Hepatocyte (in vitro differentiated cells): ENCODE data around the gene ETFDH. TPM values are rescaled to one million over a fixed set of nuclear protein-coding genes. Genes with fewer than 3 reads are reported as not detected.
A peak's percentile ranks its signal among the peaks of the same experiment; 100 is the strongest.

Experiments
- DNase-seq: peaks from one replicate; pipeline ENCODE4 v3.0.0-alpha.2; 2016; ENCODE audit warnings: low spot score
- H2AFZ ChIP-seq: fragments of 200-600 bp; sonication (generic); 2 replicates; pipeline ENCODE4 v1.6.0; 2016; ENCODE audit warnings: antibody characterized with exemption, mild to moderate bottlenecking
- H3K27ac ChIP-seq: fragments of 200-600 bp; sonication (generic); 2 replicates; pipeline ENCODE4 v1.5.1; 2016; ENCODE audit warnings: mild to moderate bottlenecking
- H3K27me3 ChIP-seq: fragments of 200-600 bp; sonication (generic); 2 replicates; pipeline ENCODE4 v1.6.1; 2016
- H3K36me3 ChIP-seq: fragments of 200-600 bp; sonication (generic); replicated peaks from 2 replicates; pipeline ENCODE4 v1.5.1; 2016; ENCODE audit warnings: low read depth; ENCODE audit not compliant: insufficient read depth
- H3K4me1 ChIP-seq: fragments of 200-600 bp; sonication (generic); 2 replicates; pipeline ENCODE4 v1.5.1; 2016; ENCODE audit warnings: mild to moderate bottlenecking, moderate library complexity; ENCODE audit not compliant: insufficient read depth
- H3K4me2 ChIP-seq: fragments of 200-600 bp; sonication (generic); 2 replicates; pipeline ENCODE4 v1.6.0; 2016
- H3K4me3 ChIP-seq: fragments of 200-600 bp; sonication (generic); 2 replicates; pipeline ENCODE4 v1.5.1; 2016; ENCODE audit warnings: mild to moderate bottlenecking
- H3K79me2 ChIP-seq: fragments of 200-600 bp; sonication (generic); 2 replicates; pipeline ENCODE4 v1.6.0; 2017; ENCODE audit warnings: mild to moderate bottlenecking
- H3K9me2 ChIP-seq: fragments of 200-600 bp; sonication (generic); replicated peaks from 2 replicates; pipeline ENCODE4 v1.6.0; 2017; ENCODE audit warnings: mild to moderate bottlenecking; ENCODE audit not compliant: insufficient read depth
- H3K9me3 ChIP-seq: fragments of 200-600 bp; sonication (generic); 2 replicates; pipeline ENCODE4 v1.5.1; 2016; ENCODE audit warnings: low read depth, mild to moderate bottlenecking
- H4K20me1 ChIP-seq: fragments of 200-600 bp; sonication (generic); 2 replicates; pipeline ENCODE4 v1.6.0; 2016; ENCODE audit warnings: mild to moderate bottlenecking; ENCODE audit not compliant: insufficient read depth, poor library complexity, severe bottlenecking
- CTCF ChIP-seq: fragments of 200-600 bp; sonication (generic); IDR thresholded peaks from 2 replicates; pipeline ENCODE4 v1.5.1; 2016; ENCODE audit warnings: antibody characterized with exemption, mild to moderate bottlenecking; ENCODE audit not compliant: poor library complexity
- EZH2 ChIP-seq: fragments of 200-600 bp; sonication (generic); IDR thresholded peaks from 2 replicates; pipeline ENCODE4 v1.6.1; 2016; ENCODE audit warnings: antibody characterized with exemption, mild to moderate bottlenecking, borderline replicate concordance
- EZH2phosphoT487 ChIP-seq: fragments of 200-600 bp; sonication (generic); IDR thresholded peaks from one replicate; pipeline ENCODE4 v1.6.1; 2018; ENCODE audit warnings: antibody characterized with exemption, mild to moderate bottlenecking, low read depth, moderate library complexity; ENCODE audit not compliant: unreplicated experiment, severe bottlenecking
- WGBS: methylation state at CpG from one replicate; pipeline ENCODE4 v1.1.6; 2016; ENCODE audit warnings: low lambda C conversion rate; ENCODE audit errors: missing lambda C conversion rate; 5-methylcytosine and 5-hydroxymethylcytosine counted together
- polyA plus RNA-seq: library from polyadenylated mRNA; unstranded; fragments of >200 nt; fragmentation: Nextera tagmentation; extraction: Ambion mirVana; gene quantifications from 2 replicates; pipeline ENCODE4 v1.2.1, GENCODE V29; 2016
- total RNA-seq: library from RNA; depleted of rRNA; stranded (reverse); fragments of >200 nt; gene quantifications from 2 replicates; pipeline ENCODE4 v1.2.3, GENCODE V29; 2014

Gene ETFDH
- total and polyA plus RNA-seq, 2 experiments from 2014 or later: 31.4 to 38.4 TPM

- no peak for DNase-seq
- WGBS: 73% methylated on average over 4 of the region's 4 CpGs
- Histone ChIP-seq H3K79me2 (no peaks in the 10 kb centered on the region), H4K20me1 (no peaks in the 10 kb centered on the region), H3K4me3 (no peak overlapping the region), H2AFZ (no peak overlapping the region), H3K9me3 (no peaks in the 10 kb centered on the region), H3K4me2 (no peak overlapping the region), H3K27me3 (no peaks in the 10 kb centered on the region), H3K27ac (no peak overlapping the region), H3K9me2 (no peaks in the 10 kb centered on the region), H3K4me1 (no peaks in the 10 kb centered on the region), H3K36me3 (no peaks in the 10 kb centered on the region)
- TF ChIP-seq EZH2 (no peak), EZH2phosphoT487 (no peak), CTCF (no peak)
These were observed 22.9 kb upstream of the ETFDH start for GRCh38 chr4:158649111-158649680.

DNA sequence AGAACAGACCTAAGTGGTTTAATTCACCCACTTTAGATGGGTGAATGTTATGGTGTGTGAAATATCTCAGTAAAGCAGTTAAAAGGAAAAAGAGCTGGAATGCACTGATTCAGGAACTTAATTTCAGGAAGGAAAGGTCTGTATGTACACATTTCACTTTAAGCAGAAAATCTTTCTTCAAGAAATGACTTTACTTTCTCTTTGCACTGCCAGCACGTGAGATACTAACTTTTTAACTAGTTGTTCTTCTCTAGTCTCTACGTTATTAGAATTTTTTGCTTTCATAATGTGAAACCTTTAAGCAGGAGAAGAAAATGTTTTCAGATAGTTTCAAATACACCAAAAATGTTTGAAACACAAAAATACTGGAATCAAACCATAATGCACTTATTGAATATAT, 19.2 kb upstream of the ETFDH start:
- no peaks in the 10 kb centered on the region for H3K9me3 ChIP-seq
- H3K79me2 ChIP-seq: no peaks in the 10 kb centered on the region
- no peak overlapping the region for H3K4me3 ChIP-seq
- no peak overlapping the region for H3K27ac ChIP-seq
- H3K36me3 ChIP-seq: no peaks in the 10 kb centered on the region
- no peak for DNase-seq
- H3K4me2 ChIP-seq: peak overlapping the region; percentile 62
- H4K20me1 ChIP-seq: no peaks in the 10 kb centered on the region
- H3K27me3 ChIP-seq: no peaks in the 10 kb centered on the region
- 72% methylated on average over 2 of the region's 2 CpGs for WGBS
- peak overlapping the region; percentile 58 for H2AFZ ChIP-seq
- TF ChIP-seq EZH2phosphoT487 (no peak), EZH2 (no peak), CTCF (no peak)
- no peaks in the 10 kb centered on the region for H3K9me2 ChIP-seq
- H3K4me1 ChIP-seq: no peaks in the 10 kb centered on the region

- WGBS: 78% methylated on average over 1 of the region's 1 CpG
These were observed 15.7 kb upstream of the ETFDH start for GRCh38 chr4:158656439-158656838.

More at GRCh38 chr4:158656439-158656838, 15.7 kb upstream of the ETFDH start:
- Histone ChIP-seq H3K4me2 (no peak overlapping the region), H3K27me3 (no peaks in the 10 kb centered on the region), H2AFZ (no peak overlapping the region), H3K27ac (no peak overlapping the region), H4K20me1 (no peaks in the 10 kb centered on the region), H3K36me3 (no peaks in the 10 kb centered on the region), H3K4me1 (no peaks in the 10 kb centered on the region), H3K9me2 (no peaks in the 10 kb centered on the region), H3K9me3 (no peaks in the 10 kb centered on the region), H3K79me2 (no peaks in the 10 kb centered on the region), H3K4me3 (no peak overlapping the region)
- no peak for DNase-seq
- TF ChIP-seq CTCF (no peak), EZH2 (no peak), EZH2phosphoT487 (no peak)
